HG03025 (cell line): ENCODE measurements around the gene TMEM252.

Source experiments
- ATAC-seq: cut with Tn5 transposase; IDR thresholded peaks from one replicate; pipeline ENCODE4 v1.9.1; 2021; ENCODE audit warnings: mild to moderate bottlenecking, moderate library complexity; ENCODE audit not compliant: unreplicated experiment, low FRiP score

The TMEM252 gene

DNA sequence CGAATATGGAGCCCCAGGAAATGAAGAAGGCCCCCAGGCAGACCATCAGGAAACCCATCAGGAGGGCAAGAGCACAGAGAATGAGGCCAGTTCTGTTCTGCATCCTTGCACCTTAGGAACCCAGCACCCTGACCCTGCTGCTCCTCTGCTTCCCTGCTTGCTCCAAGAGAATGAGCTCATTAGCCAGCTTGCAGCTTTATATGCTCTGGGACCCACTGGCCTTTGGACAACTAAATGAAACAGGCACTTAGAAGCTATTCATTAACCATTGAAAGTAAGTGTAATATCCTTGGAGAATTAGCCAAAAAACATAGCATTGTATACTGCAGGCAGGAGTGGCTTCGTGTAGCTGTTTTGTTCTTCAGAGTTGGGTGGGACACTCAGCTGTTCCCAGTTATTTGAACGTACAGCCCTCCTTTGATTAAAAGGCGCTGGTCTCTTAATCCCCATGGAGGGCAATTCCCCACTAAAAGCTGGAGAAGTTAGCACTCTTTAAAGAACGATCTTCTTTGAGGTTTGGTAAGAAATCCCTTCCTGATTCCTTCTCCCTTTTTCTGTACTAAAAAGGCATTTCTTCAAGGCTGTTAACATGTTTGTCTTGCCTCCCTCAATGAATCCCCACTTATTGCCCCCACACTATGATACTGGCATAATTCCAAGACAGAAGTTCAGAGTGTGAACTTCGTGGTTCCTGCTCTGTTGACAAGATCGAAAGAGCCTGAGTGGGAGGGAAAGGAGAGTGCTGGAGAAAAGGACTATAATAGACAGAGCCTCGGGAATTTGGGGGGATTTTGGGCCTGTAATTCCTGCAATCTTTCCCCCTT, at the start of gene TMEM252:
Gene TMEM252, minus strand, starts transcription at position 172 of the 824 bp plus-strand sequence. Its CDS starts 69 bp downstream, at position 103.
- no peak for ATAC-seq

DNA sequence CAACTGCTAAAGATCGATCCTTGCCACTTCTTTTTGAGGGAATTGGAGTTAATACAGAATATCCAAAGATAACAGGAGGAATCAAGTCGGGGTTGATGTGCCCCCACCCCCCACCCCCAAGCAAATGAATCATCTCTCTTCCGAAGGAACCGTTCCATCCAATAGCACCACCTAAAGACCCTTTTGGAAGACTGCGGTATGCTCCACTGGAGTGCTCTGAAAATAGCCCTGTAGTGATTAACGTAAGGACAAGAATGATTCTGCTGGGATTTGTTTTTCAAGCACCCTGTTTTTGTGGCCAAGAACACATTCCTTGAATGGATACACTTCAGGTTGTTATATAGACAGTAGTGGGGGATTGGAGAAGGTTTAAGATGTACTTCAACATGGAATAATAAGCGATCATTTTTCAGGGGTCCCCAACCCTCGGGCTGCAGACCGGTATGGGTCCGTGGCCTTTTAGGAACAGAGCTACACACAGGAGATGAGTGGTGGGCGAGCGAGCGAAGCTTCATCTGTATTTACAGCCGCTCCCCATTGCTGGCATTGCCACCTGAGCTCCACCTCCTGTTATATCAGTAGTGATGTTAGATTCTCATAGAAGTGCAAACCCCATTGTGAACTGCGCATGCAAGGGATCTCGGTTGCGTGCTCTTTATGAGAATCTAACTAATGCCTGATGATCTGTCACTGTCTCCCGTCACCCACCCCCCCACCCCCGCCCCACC, 44.5 kb upstream of the TMEM252 start:
- no peak for ATAC-seq

- ATAC-seq, result peak; percentile 77
Observed at GRCh38 chr9:68584189-68585033, 43.7 kb upstream of the TMEM252 start.

DNA sequence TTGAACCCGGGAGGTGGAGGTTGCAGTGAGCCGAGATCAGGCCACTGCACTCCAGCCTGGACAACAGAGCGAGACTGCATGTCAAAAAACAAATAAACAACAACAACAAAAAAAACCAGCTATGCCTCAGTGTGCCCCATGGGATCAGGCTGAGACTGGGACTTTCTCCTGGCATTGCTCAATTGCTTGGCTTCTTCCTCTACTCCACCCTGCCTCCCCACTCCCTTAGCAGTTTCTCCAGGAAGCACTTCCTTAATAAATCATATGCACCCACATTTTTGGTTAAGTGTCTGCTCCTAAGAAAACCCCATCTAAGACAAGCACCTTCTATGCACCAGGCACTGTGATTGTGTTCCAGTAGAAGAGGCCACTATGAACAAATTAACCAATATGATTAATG, 41.0 kb upstream of the TMEM252 start:
- ATAC-seq, result no peak

DNA sequence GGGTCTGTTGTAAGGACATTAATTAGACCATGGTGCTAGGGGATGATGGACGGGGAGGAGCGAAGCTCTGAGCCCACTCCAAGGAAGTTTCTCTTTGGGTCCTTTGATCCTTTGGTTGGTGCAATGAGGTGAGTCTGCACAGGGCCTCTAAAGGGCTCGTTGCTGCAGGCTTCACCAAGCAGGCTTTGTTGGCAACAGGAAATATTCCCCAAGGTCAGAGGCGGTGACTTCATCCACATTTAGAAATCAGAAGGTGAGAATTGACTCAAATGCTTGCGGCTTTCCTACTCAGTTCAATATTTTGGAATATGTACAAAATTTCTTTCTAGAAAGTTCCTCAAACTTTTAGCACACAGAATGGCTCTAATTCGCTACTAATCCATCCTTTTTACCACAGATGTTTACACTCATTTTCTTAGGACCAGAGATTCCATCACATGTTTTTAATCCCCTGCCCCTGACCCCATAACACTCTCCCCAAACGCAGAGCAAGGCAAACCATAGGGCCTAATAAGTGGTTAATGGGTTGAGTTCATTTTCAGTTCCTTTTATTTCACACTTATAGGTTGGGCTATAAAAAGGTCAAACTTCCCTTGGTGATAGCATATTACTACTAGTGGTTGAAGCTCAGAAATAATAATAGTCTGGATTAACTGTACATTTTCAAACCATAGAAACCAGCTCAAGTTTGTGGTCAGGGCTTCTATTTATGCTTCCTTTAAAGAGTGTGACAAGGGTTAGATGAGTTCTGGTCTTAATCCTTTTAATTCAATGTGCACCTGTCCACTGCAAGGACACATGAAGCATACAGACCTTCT, 37.3 kb upstream of the TMEM252 start:
- ATAC-seq, result peak; percentile 81

GRCh38 chr9:68575817-68576216, 35.1 kb upstream of the TMEM252 start:
- no peak for ATAC-seq

GRCh38 chr9:68574150-68574549, 33.5 kb upstream of the TMEM252 start:
- no peak for ATAC-seq

DNA sequence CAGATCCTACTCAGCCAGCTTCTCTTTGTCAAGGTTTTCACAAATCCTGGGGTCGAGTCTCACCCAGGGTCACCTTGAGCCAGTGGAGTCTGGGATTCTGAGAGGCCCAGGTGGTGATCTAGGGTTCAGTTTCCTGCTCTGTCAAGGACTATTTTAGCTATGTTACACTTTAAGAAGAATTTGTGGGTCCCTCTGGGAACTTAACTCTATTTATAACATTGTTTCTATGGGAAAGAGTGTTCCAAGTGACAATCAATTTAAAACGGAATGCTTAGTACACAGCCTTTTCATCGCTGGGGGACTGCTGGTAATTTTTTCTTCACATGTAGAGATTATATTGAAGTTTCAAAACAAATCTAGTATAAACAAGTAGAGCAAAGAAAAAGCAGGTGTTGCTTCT, 26.9 kb upstream of the TMEM252 start:
- no peak for ATAC-seq

- ATAC-seq, result no peak
Observed at GRCh38 chr9:68562461-68562860, 21.8 kb upstream of the TMEM252 start.

DNA sequence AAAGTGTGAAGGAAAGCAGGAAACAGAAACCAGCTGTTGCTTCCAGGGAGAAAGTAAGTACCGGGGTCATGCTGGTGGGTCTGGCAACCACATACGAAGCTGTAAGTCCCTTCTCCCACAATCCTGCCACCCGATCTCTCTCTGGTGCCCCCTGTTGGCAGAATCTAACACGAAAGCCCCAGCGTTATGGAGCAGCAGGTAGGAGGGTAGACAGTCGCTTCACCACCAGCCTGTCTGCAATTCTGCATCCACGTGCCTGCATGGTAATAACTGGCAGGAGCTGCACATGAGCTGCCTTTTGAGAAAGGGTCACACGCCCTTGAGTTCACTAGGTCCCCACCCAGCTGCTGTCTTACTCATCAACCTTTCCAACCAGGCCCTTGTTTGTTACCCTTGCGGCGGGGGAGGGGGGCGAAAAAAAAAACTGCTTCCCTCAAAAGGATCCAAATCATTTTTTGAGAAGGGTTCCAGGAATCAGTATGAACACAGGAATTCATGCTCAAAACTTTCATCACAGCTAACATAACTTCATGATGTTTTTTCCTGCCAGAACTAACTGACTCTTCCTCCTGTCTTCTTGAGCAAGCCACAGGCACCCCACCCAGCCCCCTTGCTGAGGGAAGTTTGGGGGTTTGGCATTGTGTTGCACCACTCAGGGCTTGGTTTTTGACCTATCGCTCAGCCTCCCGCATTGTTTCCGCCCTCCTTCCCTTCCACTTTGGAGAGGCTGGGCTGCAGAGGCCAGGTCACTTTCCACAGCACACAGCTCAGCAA, 19.6 kb upstream of the TMEM252 start:
- ATAC-seq, result no peak

GRCh38 chr9:68558545-68558944, 17.9 kb upstream of the TMEM252 start:
- ATAC-seq, result no peak

- ATAC-seq, result no peak
Observed at GRCh38 chr9:68555437-68556150, 14.9 kb upstream of the TMEM252 start.

- ATAC-seq, result no peak
Observed at GRCh38 chr9:68552700-68553476, 12.2 kb upstream of the TMEM252 start.

DNA sequence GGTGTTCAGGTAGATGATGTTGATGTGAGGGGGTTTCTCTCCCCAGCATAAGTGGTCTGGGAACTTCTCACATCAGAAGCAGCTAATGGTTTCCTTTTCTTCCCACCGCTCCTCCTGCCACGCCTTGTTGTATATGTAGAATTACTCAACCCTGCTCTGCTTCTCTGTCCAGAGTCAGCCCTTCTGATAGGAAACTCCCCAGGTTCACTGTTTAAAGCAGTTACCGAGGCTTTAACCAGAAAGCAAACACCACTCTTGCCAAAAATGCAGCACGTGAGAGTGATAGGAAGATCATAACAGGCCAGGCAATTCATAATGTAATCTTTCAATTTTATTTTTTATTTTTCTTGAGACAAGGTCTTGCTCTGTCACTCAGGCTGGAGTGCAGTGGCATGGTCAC, 10.5 kb upstream of the TMEM252 start:
- no peak for ATAC-seq

GRCh38 chr9:68548241-68548640, 7.6 kb upstream of the TMEM252 start:
- no peak for ATAC-seq

GRCh38 chr9:68547417-68547816, 6.7 kb upstream of the TMEM252 start:
- ATAC-seq, result no peak

DNA sequence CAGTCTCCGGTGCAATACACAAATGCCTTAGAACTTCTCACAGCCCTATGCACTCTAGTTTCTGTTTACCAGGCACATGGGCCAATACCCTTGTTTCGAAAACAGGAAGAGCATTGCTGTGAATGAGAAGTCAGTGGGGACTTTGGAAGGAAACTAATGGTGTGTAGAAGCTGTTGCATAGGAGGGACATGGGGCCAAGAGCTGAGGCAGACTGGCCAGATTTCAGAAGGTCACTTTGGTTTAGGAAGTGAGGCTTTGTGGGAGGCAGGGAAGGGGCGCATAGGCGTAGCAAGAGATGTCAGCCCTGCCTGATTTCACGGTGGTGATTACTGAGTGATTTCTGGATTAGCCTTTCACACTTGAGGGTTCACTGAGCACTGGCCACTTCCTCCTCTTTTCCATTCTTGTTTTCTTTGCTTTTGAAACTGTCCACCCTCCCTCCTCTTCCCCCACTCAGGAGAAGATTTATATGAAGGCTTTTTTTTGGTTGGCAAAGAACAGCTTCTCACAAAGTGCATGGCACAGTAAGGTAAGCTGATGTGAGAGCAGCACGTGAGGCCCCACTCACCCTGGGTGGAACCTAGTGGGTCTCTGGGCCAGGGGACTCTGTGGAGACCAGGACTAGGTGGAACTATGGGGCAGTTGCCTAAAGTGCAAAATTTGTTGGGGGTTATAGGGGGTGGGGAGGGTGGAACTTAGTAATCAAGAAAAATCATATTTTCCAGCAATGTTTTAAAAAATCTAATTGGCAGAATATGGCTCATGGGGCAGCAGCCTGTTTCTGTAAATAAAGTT, 6.1 kb upstream of the TMEM252 start:
- peak; percentile 81 for ATAC-seq
